Caco-2 (cell line): ENCODE data around the gene PCDHGB4. TPM values are rescaled to one million over a fixed set of nuclear protein-coding genes. Genes with fewer than 3 reads are reported as not detected.
"Not testable (repeated sequence)": the region's sequence is repeated elsewhere in the genome, so short reads cannot be mapped to it uniquely, and the experiment has no call there.

ENCODE experiments used
- BruUV-seq: library from RNA; stranded (reverse); fragments of 400-500 nt; replicated peaks from 2 replicates; lab custom pipeline; 2021; lab: Mats Ljungman, UMichigan
- CTCF ChIA-PET: fragments of 300-600 bp; sonication (Branson Sonifier 250); formaldehyde crosslinking; loops from one replicate; lab custom pipeline; 2022; ENCODE audit warnings: antibody characterized with exemption; lab: Charles Lee
- POLR2A ChIA-PET: fragments of 300-600 bp; sonication (Branson Sonifier 250); formaldehyde crosslinking; loops from one replicate; lab custom pipeline; 2022; ENCODE audit warnings: antibody characterized with exemption; lab: Charles Lee
- DNase-seq, 2 experiments: peaks; one replicate each; pipeline versions ENCODE4 v3.0.0 to v3.0.0-alpha.2; 2020 to 2022
- H3K27me3 ChIP-seq: replicated peaks from 2 replicates; pipeline ENCODE4 v1.6.0; 2011; ENCODE audit warnings: low read length; ENCODE audit not compliant: control insufficient read depth, insufficient read depth
- H3K36me3 ChIP-seq: 2 replicates; pipeline ENCODE4 v1.5.1; 2011; ENCODE audit warnings: low read length; ENCODE audit not compliant: control insufficient read depth, insufficient read depth
- H3K4me1 ChIP-seq: fragments of 250-450 bp; sonication (Bioruptor Pico); 2 replicates; pipeline ENCODE4 v1.5.1; 2020; ENCODE audit warnings: mild to moderate bottlenecking
- H3K4me3 ChIP-seq: 2 replicates; pipeline ENCODE4 v1.5.1; 2011; ENCODE audit warnings: low read depth, mild to moderate bottlenecking, control low read depth, low read length
- H3K9me3 ChIP-seq: fragments of 250-450 bp; sonication (Bioruptor Pico); 2 replicates; pipeline ENCODE4 v1.5.1; 2020; ENCODE audit warnings: mild to moderate bottlenecking, moderate library complexity
- H3K27ac Mint-ChIP-seq: one replicate; pipeline ENCODE4 v1.8.0; 2022; ENCODE audit warnings: mixed read lengths; ENCODE audit not compliant: unreplicated experiment
- H3K27me3 Mint-ChIP-seq: one replicate; pipeline ENCODE4 v1.8.0; 2022; ENCODE audit warnings: mixed read lengths; ENCODE audit not compliant: insufficient read depth, unreplicated experiment
- H3K36me3 Mint-ChIP-seq: one replicate; pipeline ENCODE4 v1.8.0; 2022; ENCODE audit warnings: mild to moderate bottlenecking, mixed read lengths; ENCODE audit not compliant: insufficient read depth, unreplicated experiment
- H3K4me1 Mint-ChIP-seq: one replicate; pipeline ENCODE4 v1.8.0; 2022; ENCODE audit warnings: low read depth, mixed read lengths; ENCODE audit not compliant: unreplicated experiment
- H3K4me3 Mint-ChIP-seq: one replicate; pipeline ENCODE4 v1.8.0; 2022; ENCODE audit warnings: mild to moderate bottlenecking, moderate library complexity, mixed read lengths; ENCODE audit not compliant: unreplicated experiment
- H3K9me3 Mint-ChIP-seq: one replicate; pipeline ENCODE4 v1.8.0; 2022; ENCODE audit warnings: mixed read lengths; ENCODE audit not compliant: unreplicated experiment
- CTCF ChIP-seq, 2 experiments: fragments of 200-600 bp in 1 of 2; IDR thresholded peaks; 1 replicate in 1 of 2; 2 replicates in 1 of 2; pipeline versions ENCODE4 v1.5.1 to v1.8.0; 2011 to 2022; ENCODE audit warnings: antibody characterized with exemption in 1 of 2, control low read depth in 1 of 2, inconsistent platforms in 1 of 2, low read depth in 1 of 2, low read length in 1 of 2, mild to moderate bottlenecking in 1 of 2, moderate library complexity in 1 of 2; ENCODE audit not compliant: insufficient read depth in 1 of 2, severe bottlenecking in 1 of 2, unreplicated experiment in 1 of 2
- intact Hi-C: fragments of 100-400 bp; cut with micrococcal nuclease; formaldehyde crosslinking; loops from one replicate; pipeline ENCODE4 v1.10.0; 2022; ENCODE audit not compliant: unreplicated experiment
- total RNA-seq: library from RNA; stranded (reverse); gene quantifications from 2 replicates; pipeline ENCODE4 v1.2.3, GENCODE V29; 2022

PCDHGB4 gene
- total RNA-seq, 1 experiment from 2014 or later, result 0.14 TPM

- Histone ChIP-seq H3K36me3 (no peaks in the 10 kb centered on the region), H3K9me3 (peaks cover 11% of the 10 kb centered on the region), H3K27me3 (no peaks in the 10 kb centered on the region), H3K4me3 (peak overlapping the region; percentile 49), H3K4me1 (no peaks in the 10 kb centered on the region)
- TF ChIP-seq CTCF (IDR thresholded peaks at IDR 0.05; ENCODE audit: insufficient read depth in 1 of 2, low read depth in 1 of 2, low read length in 1 of 2, severe bottlenecking in 1 of 2, unreplicated experiment in 1 of 2), result no peak
- no peaks in the 10 kb centered on the region for H3K4me1 Mint-ChIP-seq
- peak overlapping the region; percentile 86 for H3K4me3 Mint-ChIP-seq
- H3K36me3 Mint-ChIP-seq, result peaks cover 14% of the 10 kb centered on the region
- no peak for DNase-seq
- intact Hi-C loops, result loop anchor here (1.0 to 5.0 kb wide), 3 partner anchors 91 to 147 kb away; partner anchors contain the start of gene TAF7
- BruUV-seq, result no TSS peak
- H3K9me3 Mint-ChIP-seq, result peaks cover 42% of the 10 kb centered on the region
- ChIA-PET POLR2A (interaction anchor here (1.4 kb wide), 1 partner anchor 93 kb away, joined by 4 read pairs; the partner anchor contains the start of gene TAF7), CTCF (interaction anchor here (1.1 to 2.1 kb wide), 6 partner anchors 102 to 190 kb away, joined by 4 to 16 read pairs (median 6); partner anchors contain the start of gene PCDHB14)
- no peaks in the 10 kb centered on the region for H3K27me3 Mint-ChIP-seq
- H3K27ac Mint-ChIP-seq, result no peak overlapping the region
These were observed 26.1 kb downstream of the PCDHGB4 start for GRCh38 chr5:141413540-141414069.

- H3K27me3 ChIP-seq, H3K4me3 ChIP-seq, H3K4me1 Mint-ChIP-seq, POLR2A ChIA-PET, H3K4me3 Mint-ChIP-seq, CTCF ChIA-PET, H3K27ac Mint-ChIP-seq, DNase-seq, H3K36me3 ChIP-seq, BruUV-seq, H3K4me1 ChIP-seq, H3K27me3 Mint-ChIP-seq: not testable (repeated sequence)
- peaks cover 15% of the 10 kb centered on the region for H3K9me3 ChIP-seq
- Mint-ChIP-seq H3K36me3 (peaks cover 23% of the 10 kb centered on the region), H3K9me3 (peaks cover 39% of the 10 kb centered on the region)
- intact Hi-C loops, result loop anchor here (5.0 kb wide), 1 partner anchor 92 kb away; the partner anchor contains the start of gene TAF7
These were observed 27.2 kb downstream of the PCDHGB4 start for GRCh38 chr5:141414548-141415274.

- CTCF ChIA-PET, H3K4me3 Mint-ChIP-seq, H3K27me3 Mint-ChIP-seq, H3K4me3 ChIP-seq, H3K27ac Mint-ChIP-seq, DNase-seq, H3K4me1 Mint-ChIP-seq, H3K36me3 ChIP-seq, H3K4me1 ChIP-seq, intact Hi-C loops, BruUV-seq, POLR2A ChIA-PET, H3K27me3 ChIP-seq: not testable (repeated sequence)
- H3K9me3 ChIP-seq, result peaks cover 17% of the 10 kb centered on the region
- Mint-ChIP-seq H3K36me3 (peaks cover 21% of the 10 kb centered on the region), H3K9me3 (peaks cover 35% of the 10 kb centered on the region)
These were observed 27.7 kb downstream of the PCDHGB4 start for GRCh38 chr5:141415275-141415618.

GRCh38 chr5:141417494-141418172 lies 30.1 kb downstream of the PCDHGB4 start, which contains the start of gene PCDHGB7:
Gene PCDHGB7 (plus strand): TSS chr5:141417677. CDS start chr5:141417860, 183 bp downstream.
- H3K27ac Mint-ChIP-seq, H3K27me3 Mint-ChIP-seq, POLR2A ChIA-PET, H3K4me3 Mint-ChIP-seq, H3K4me1 ChIP-seq, H3K27me3 ChIP-seq, H3K4me3 ChIP-seq, H3K36me3 ChIP-seq, CTCF ChIA-PET, H3K4me1 Mint-ChIP-seq, DNase-seq, BruUV-seq, intact Hi-C loops: not testable (repeated sequence)
- peaks cover 12% of the 10 kb centered on the region for H3K9me3 ChIP-seq
- Mint-ChIP-seq H3K9me3 (peaks cover 30% of the 10 kb centered on the region), H3K36me3 (peaks cover 27% of the 10 kb centered on the region)
